ENCODE data around the gene AMBN.

GRCh38 chr4:70556856-70557255 lies 35.2 kb upstream of the AMBN start:
- TF ChIP-seq CTCF (IDR thresholded peaks at IDR 0.05): no peak
- TF ChIP-seq POLR2A (IDR thresholded peaks at IDR 0.05): no peak

Data from suprapubic skin (tissue), 3 donors.